Measurements from ENCODE around the gene AP5B1.
A peak's percentile ranks its signal among the peaks of the same experiment; 100 is the strongest.

The AP5B1 gene

DNA sequence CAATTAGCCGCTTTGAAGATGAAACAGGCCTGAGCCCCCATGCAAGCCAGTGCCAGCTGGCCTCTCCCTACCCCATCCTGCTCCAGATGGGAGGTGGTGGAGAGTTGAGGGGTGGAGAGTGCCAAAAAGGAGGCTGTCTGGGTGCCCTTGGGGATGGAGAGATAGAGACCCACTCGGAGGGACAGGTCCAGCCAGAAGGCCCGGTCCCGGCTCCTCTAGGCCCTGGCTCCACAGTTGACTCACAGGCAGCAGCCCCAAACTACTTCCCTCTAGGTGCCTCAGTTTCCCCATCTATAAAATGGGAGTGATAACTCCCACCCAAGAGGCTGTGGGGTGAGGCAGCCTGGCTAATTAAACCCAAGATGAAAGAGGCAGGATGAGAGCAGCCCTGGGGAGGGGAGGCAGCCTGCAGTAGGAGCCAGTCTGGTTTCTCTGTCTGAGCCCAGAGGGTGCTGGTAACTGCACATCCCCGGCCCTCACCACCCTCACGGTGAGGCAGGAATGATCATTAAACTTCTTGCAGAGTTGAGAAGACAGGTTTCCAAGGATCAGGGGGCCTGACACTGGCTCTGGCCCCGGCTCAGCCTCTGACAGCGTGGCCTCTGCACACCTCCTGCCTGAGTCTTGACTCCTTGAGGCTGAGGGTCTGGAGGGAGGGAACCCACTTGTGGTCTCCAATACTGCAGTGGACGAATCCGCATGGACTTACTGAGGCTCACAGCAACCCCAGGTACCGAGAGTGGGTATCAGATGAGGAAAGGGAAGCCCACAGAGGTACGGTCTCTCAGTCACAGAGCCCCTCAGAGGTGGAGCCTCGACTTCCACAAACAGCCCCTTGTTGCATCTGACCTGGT, 1.4 kb upstream of the AP5B1 start:
- Histone ChIP-seq H3K27ac (ENCODE audit: low read depth, low read length) (no peak overlapping the region), H2BK120ac (ENCODE audit: low read depth, low read length) (no peak overlapping the region), H3K36me3 (ENCODE audit: control insufficient read depth, insufficient read depth, low read length) (no peaks in the 10 kb centered on the region), H3K4me1 (ENCODE audit: control insufficient read depth, low read depth, low read length) (no peaks in the 10 kb centered on the region), H3K79me1 (ENCODE audit: low read length) (no peaks in the 10 kb centered on the region), H3K23ac (ENCODE audit: low read length) (no peak overlapping the region), H3K4ac (ENCODE audit: low read depth, low read length) (no peak overlapping the region), H4K5ac (ENCODE audit: low read length) (no peak overlapping the region), H3K9ac (ENCODE audit: low read length) (no peak overlapping the region), H3K56ac (ENCODE audit: low read length) (no peak overlapping the region), H3K4me3 (ENCODE audit: low read length) (no peak overlapping the region), H3K79me2 (ENCODE audit: control insufficient read depth, insufficient read depth, low read length) (no peaks in the 10 kb centered on the region), H3K18ac (ENCODE audit: low read length) (no peak overlapping the region), H2AK5ac (ENCODE audit: low read length) (no peak overlapping the region), H2BK15ac (replicated peaks; ENCODE audit: low read depth) (no peak overlapping the region), H2BK5ac (ENCODE audit: low read length) (no peak overlapping the region), H3K27me3 (ENCODE audit: insufficient read depth, low read length, poor library complexity) (peaks cover 10% of the 10 kb centered on the region), H3K4me2 (ENCODE audit: low read length) (no peak overlapping the region), H4K8ac (ENCODE audit: low read depth, low read length) (no peak overlapping the region)
- no peak for DNase-seq
- WGBS (ENCODE audit: extremely low coverage, insufficient coverage, low lambda C conversion rate), result no CpG with 5 or more reads among the region's 13 CpGs

DNA sequence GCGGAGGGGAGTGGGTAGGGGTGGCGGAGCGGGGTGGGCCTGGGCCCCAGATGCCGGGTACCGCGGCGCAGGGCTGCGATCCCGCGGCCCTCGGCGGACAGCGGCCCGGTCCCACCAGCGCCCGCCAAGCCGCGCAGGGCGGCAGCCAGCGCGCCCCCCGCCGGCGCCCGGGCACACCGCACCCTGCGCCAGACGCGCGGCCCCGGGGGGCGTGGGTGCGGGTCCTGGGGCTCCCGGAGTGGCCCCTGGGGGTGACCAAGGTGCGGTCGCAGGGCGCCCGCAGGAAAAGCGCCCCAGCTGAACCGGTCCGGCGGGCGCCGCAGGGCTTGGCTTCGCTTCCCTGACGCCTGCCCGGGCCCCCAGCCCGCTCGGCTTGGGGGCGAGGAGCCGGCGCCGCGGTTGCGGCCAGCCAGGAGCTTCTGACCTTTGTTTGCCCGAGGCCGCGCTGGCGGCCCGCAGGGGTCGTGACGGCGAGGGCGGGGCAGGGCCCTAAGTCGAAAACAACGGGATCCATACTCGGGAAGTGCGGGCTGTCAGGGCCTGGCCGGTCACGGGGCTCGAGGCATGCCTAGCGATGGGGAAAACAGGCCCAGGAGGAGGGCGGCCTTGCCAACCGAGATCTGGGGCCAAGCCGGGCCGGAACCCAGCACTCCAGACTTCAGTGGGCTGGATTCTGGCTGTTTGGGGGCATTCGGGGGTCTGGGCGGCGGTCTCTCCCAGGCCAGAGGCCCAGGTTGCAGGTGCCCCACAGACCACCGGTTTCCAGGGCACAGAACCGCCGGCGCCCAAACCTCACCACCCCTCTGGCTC, 581 bp upstream of the AP5B1 start:
- Histone ChIP-seq H3K4me3 (ENCODE audit: low read length) (no peak overlapping the region), H3K4me2 (ENCODE audit: low read length) (peak overlapping the region; percentile 57), H3K9ac (ENCODE audit: low read length) (peak overlapping the region; percentile 1), H2BK120ac (ENCODE audit: low read depth, low read length) (no peak overlapping the region), H3K27ac (ENCODE audit: low read depth, low read length) (no peak overlapping the region), H2BK15ac (replicated peaks; ENCODE audit: low read depth) (no peak overlapping the region), H3K4me1 (ENCODE audit: control insufficient read depth, low read depth, low read length) (no peaks in the 10 kb centered on the region), H4K8ac (ENCODE audit: low read depth, low read length) (no peak overlapping the region), H3K79me1 (ENCODE audit: low read length) (no peaks in the 10 kb centered on the region), H3K18ac (ENCODE audit: low read length) (peak overlapping the region; percentile 19), H3K79me2 (ENCODE audit: control insufficient read depth, insufficient read depth, low read length) (no peaks in the 10 kb centered on the region), H3K23ac (ENCODE audit: low read length) (no peak overlapping the region), H2AK5ac (ENCODE audit: low read length) (no peak overlapping the region), H3K27me3 (ENCODE audit: insufficient read depth, low read length, poor library complexity) (peaks cover 8% of the 10 kb centered on the region), H3K36me3 (ENCODE audit: control insufficient read depth, insufficient read depth, low read length) (no peaks in the 10 kb centered on the region), H3K4ac (ENCODE audit: low read depth, low read length) (no peak overlapping the region), H2BK5ac (ENCODE audit: low read length) (no peak overlapping the region), H4K5ac (ENCODE audit: low read length) (no peak overlapping the region), H3K56ac (ENCODE audit: low read length) (peak overlapping the region; percentile 80)
- WGBS (ENCODE audit: extremely low coverage, insufficient coverage, low lambda C conversion rate), result no CpG with 5 or more reads among the region's 83 CpGs
- DNase-seq, result peak; percentile 67

DNA sequence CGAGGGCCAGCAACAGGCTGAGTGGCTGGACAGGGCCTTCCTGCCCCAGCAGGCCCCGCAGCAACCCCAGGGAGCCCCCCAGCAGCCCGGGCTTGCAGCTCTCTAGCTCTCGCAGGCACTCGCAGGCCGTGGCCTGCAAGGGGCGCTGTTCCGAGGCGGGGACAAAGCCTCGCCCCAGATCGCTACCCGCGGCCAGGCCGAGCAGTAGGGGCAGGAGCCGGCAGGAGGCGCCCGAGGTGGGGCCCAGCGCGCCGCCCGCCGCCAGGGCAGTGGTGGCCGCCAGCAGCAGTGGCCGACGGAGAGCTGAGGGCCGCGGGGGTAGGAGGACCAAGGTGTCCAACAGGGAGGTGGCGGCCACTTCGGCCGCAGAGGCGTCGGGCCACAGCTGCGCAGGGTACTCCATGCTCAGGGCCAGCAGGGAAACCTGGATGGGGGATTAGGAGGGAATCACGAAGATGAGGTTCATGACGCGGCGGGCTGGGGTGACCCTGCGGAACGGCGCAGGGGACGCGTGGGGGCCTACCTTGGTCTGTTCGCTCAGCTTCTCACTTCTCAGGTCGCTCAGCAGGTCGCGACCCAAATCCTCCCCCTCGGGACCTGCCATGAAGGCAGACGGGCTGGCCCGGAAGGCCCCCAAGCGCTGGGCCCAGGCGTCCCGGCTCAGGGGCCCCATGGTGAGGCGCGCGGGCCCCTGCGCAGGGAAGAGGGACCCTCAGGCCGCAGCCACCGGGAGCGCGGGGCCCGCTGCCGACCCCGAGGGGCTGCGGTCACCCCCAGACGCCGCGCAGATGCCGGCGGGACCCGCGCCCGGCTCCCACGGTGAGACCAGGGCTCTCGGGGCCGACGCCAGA, 632 bp downstream of the AP5B1 start:
- no peaks in the 10 kb centered on the region for H3K79me2 ChIP-seq (ENCODE audit: control insufficient read depth, insufficient read depth, low read length)
- H2AK5ac ChIP-seq (ENCODE audit: low read length), result no peak overlapping the region
- H3K4me1 ChIP-seq (ENCODE audit: control insufficient read depth, low read depth, low read length), result no peaks in the 10 kb centered on the region
- H2BK15ac ChIP-seq (replicated peaks; ENCODE audit: low read depth), result no peak overlapping the region
- WGBS (ENCODE audit: extremely low coverage, insufficient coverage, low lambda C conversion rate), result no CpG with 5 or more reads among the region's 76 CpGs
- H3K4me3 ChIP-seq (ENCODE audit: low read length), result peak overlapping the region; percentile 76
- peak; percentile 92 for DNase-seq
- H4K5ac ChIP-seq (ENCODE audit: low read length), result no peak overlapping the region
- H3K36me3 ChIP-seq (ENCODE audit: control insufficient read depth, insufficient read depth, low read length), result no peaks in the 10 kb centered on the region
- no peak overlapping the region for H4K8ac ChIP-seq (ENCODE audit: low read depth, low read length)
- peak overlapping the region; percentile 95 for H3K9ac ChIP-seq (ENCODE audit: low read length)
- H3K4ac ChIP-seq (ENCODE audit: low read depth, low read length), result peak overlapping the region; percentile 75
- peak overlapping the region; percentile 98 for H3K56ac ChIP-seq (ENCODE audit: low read length)
- H2BK5ac ChIP-seq (ENCODE audit: low read length), result no peak overlapping the region
- H3K27ac ChIP-seq (ENCODE audit: low read depth, low read length), result peak overlapping the region; percentile 21
- H3K23ac ChIP-seq (ENCODE audit: low read length), result peak overlapping the region; percentile 80
- H3K4me2 ChIP-seq (ENCODE audit: low read length), result peak overlapping the region; percentile 92
- no peak overlapping the region for H2BK120ac ChIP-seq (ENCODE audit: low read depth, low read length)
- no peaks in the 10 kb centered on the region for H3K27me3 ChIP-seq (ENCODE audit: insufficient read depth, low read length, poor library complexity)
- H3K79me1 ChIP-seq (ENCODE audit: low read length), result no peaks in the 10 kb centered on the region
- peak overlapping the region; percentile 62 for H3K18ac ChIP-seq (ENCODE audit: low read length)

DNA sequence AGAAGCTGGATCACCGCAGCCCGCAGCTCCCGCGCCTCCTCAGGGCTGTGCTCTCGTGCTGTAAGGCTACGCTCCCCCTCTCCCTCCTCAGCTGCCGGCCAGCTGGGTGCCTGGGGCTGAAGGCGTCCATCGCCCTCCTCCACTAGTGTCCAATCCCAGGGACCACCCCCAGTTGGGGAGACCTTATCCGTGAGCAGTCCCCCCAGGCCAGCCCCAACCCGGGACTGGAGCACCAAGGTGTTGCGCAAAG, 1.2 kb downstream of the AP5B1 start:
- Histone ChIP-seq H2BK120ac (ENCODE audit: low read depth, low read length) (no peak overlapping the region), H3K23ac (ENCODE audit: low read length) (no peak overlapping the region), H3K4ac (ENCODE audit: low read depth, low read length) (no peak overlapping the region), H2AK5ac (ENCODE audit: low read length) (no peak overlapping the region), H2BK15ac (replicated peaks; ENCODE audit: low read depth) (no peak overlapping the region), H3K9ac (ENCODE audit: low read length) (peak overlapping the region; percentile 72), H3K4me3 (ENCODE audit: low read length) (peak overlapping the region; percentile 11), H3K4me2 (ENCODE audit: low read length) (peak overlapping the region; percentile 50), H3K79me2 (ENCODE audit: control insufficient read depth, insufficient read depth, low read length) (no peaks in the 10 kb centered on the region), H3K27me3 (ENCODE audit: insufficient read depth, low read length, poor library complexity) (no peaks in the 10 kb centered on the region), H2BK5ac (ENCODE audit: low read length) (no peak overlapping the region), H4K8ac (ENCODE audit: low read depth, low read length) (no peak overlapping the region), H3K56ac (ENCODE audit: low read length) (peak overlapping the region; percentile 78), H3K18ac (ENCODE audit: low read length) (no peak overlapping the region), H3K27ac (ENCODE audit: low read depth, low read length) (no peak overlapping the region), H3K4me1 (ENCODE audit: control insufficient read depth, low read depth, low read length) (no peaks in the 10 kb centered on the region), H3K79me1 (ENCODE audit: low read length) (no peaks in the 10 kb centered on the region), H3K36me3 (ENCODE audit: control insufficient read depth, insufficient read depth, low read length) (no peaks in the 10 kb centered on the region), H4K5ac (ENCODE audit: low read length) (no peak overlapping the region)
- no CpG with 5 or more reads among the region's 12 CpGs for WGBS (ENCODE audit: extremely low coverage, insufficient coverage, low lambda C conversion rate)
- no peak for DNase-seq

DNA sequence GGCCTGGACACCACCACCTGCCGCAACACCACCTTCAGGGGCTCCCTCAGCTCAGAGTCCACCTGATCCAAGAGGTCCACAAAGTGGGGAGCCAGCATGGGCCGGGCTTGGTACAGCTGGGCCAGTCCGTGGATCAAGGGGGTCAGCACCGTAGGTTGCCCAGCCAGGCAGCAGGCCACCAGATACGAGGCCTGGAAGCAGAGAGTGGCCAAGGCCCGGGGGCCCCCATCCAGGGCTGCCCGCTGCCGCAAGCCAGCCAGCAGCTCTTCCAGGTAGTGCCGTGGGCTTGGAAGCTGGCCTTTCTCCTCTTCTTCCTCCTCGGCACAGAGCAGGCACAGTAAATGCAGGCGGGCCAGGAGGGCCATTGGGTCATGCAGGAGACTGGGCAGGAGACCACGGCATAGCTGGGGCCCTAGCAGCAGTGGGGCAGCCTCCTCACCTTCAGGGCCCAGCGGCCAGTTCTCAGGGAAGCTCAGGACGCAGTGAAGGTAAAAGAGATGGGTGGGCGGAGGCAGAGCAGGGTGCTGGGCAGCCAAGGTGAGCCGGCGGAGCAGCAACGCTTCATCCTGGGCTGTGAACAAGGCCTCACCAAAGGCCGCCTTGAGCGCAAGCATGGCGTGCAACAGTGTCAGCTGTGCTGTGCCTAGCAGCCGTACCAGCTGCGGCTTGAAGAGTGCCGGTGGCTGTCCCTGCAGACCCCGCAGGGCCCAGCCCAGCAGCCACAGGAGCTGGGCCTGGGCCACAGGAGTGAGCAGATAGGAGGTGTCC, 1.7 kb downstream of the AP5B1 start:
- no peak overlapping the region for H2BK5ac ChIP-seq (ENCODE audit: low read length)
- no peak overlapping the region for H3K4me3 ChIP-seq (ENCODE audit: low read length)
- H3K4ac ChIP-seq (ENCODE audit: low read depth, low read length), result no peak overlapping the region
- peak overlapping the region; percentile 50 for H3K4me2 ChIP-seq (ENCODE audit: low read length)
- WGBS (ENCODE audit: extremely low coverage, insufficient coverage, low lambda C conversion rate), result no CpG with 5 or more reads among the region's 25 CpGs
- H2AK5ac ChIP-seq (ENCODE audit: low read length), result no peak overlapping the region
- H3K56ac ChIP-seq (ENCODE audit: low read length), result peak overlapping the region; percentile 78
- H3K27me3 ChIP-seq (ENCODE audit: insufficient read depth, low read length, poor library complexity), result no peaks in the 10 kb centered on the region
- no peak overlapping the region for H3K18ac ChIP-seq (ENCODE audit: low read length)
- no peak for DNase-seq
- peak overlapping the region; percentile 72 for H3K9ac ChIP-seq (ENCODE audit: low read length)
- no peak overlapping the region for H4K8ac ChIP-seq (ENCODE audit: low read depth, low read length)
- H3K79me2 ChIP-seq (ENCODE audit: control insufficient read depth, insufficient read depth, low read length), result no peaks in the 10 kb centered on the region
- no peak overlapping the region for H2BK120ac ChIP-seq (ENCODE audit: low read depth, low read length)
- no peaks in the 10 kb centered on the region for H3K36me3 ChIP-seq (ENCODE audit: control insufficient read depth, insufficient read depth, low read length)
- no peak overlapping the region for H3K23ac ChIP-seq (ENCODE audit: low read length)
- no peak overlapping the region for H3K27ac ChIP-seq (ENCODE audit: low read depth, low read length)
- H4K5ac ChIP-seq (ENCODE audit: low read length), result no peak overlapping the region
- no peaks in the 10 kb centered on the region for H3K4me1 ChIP-seq (ENCODE audit: control insufficient read depth, low read depth, low read length)
- H2BK15ac ChIP-seq (replicated peaks; ENCODE audit: low read depth), result no peak overlapping the region
- no peaks in the 10 kb centered on the region for H3K79me1 ChIP-seq (ENCODE audit: low read length)

All from mesendoderm (in vitro differentiated cells).